Stromal cell of bone marrow (primary cell): ENCODE measurements around the gene PARD3.

Experiments used
- DNase-seq: peaks from one replicate; pipeline ENCODE4 v3.0.0-alpha.2; 2012; ENCODE audit warnings: low read depth

The PARD3 gene

GRCh38 chr10:34580214-34580613 lies 234.9 kb downstream of the PARD3 start:
- DNase-seq = no peak

GRCh38 chr10:34578468-34578867 lies 236.6 kb downstream of the PARD3 start:
- DNase-seq = no peak

DNA sequence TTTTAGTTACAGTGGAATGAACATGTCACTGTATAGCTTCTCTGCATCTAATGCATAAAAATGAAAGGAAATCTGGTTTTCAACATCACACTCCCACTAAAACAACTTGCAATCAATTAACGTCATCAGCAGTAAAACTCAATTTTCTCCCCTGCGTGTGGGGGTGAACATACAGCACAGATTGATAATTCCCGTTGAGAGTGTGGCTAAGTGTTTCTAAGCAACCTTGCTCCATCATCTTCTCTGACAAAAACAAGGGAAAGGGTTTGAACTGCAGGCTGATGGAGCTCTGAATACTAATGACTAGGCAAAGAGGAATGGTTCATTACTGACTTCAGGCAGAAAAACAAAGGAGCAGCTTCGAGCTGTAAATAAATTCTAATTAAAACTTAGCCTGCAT lies 238.3 kb downstream of the PARD3 start:
- no peak for DNase-seq

DNA sequence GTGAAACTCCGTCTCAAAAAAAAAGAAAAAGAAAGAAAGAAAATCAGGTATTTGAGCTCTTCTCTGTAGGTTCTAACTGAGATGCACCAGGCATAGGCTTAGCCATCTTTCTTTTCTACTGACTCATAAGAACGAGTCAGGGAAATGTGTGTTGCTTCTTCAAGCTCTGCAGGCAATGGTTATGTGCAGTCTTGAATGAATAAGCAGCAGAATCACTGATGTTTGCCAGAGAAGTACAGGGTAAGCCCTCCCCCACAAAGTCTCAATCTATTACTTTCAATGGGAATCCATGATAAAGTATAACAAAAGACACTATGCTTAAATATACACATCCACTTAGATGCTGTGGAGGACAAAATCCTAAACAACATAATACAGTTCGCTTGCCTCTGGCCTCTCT lies 239.2 kb downstream of the PARD3 start:
- no peak for DNase-seq

GRCh38 chr10:34574353-34574934 lies 240.7 kb downstream of the PARD3 start:
- DNase-seq = no peak

GRCh38 chr10:34570887-34571286 lies 244.2 kb downstream of the PARD3 start:
- DNase-seq = no peak

- no peak for DNase-seq
These were observed 247.3 kb downstream of the PARD3 start for GRCh38 chr10:34567659-34568253.

- peak; percentile 50 for DNase-seq
These were observed 249.2 kb downstream of the PARD3 start for GRCh38 chr10:34565934-34566333.

- DNase-seq = no peak
These were observed 257.0 kb downstream of the PARD3 start for GRCh38 chr10:34558093-34558583.

GRCh38 chr10:34557173-34557572 lies 257.9 kb downstream of the PARD3 start:
- DNase-seq = no peak

GRCh38 chr10:34555653-34556052 lies 259.4 kb downstream of the PARD3 start:
- DNase-seq = no peak

GRCh38 chr10:34553747-34554146 lies 261.3 kb downstream of the PARD3 start:
- no peak for DNase-seq

- DNase-seq = no peak
These were observed 263.8 kb downstream of the PARD3 start for GRCh38 chr10:34551295-34551694.

GRCh38 chr10:34549953-34550352 lies 265.1 kb downstream of the PARD3 start:
- no peak for DNase-seq

DNA sequence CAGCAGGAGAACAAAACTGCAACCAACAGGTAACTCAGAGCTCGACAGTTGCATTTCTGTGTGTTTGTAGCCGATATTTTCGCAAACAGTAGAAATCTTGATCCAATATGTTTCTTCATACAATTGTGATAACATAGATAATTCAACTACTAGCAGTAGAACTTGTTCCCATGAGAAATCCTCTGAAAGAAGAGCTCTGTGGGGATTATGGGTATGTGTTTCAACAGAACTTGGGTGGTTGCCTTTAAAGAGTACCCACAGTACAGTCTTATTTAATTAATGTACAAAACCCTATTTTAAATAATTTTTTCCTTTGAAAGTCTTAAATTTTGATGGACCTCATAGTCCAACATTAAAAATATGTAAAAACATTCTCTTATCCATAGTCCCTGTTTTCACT lies 266.1 kb downstream of the PARD3 start:
- DNase-seq = no peak

- no peak for DNase-seq
These were observed 266.6 kb downstream of the PARD3 start for GRCh38 chr10:34548466-34548865.

GRCh38 chr10:34547695-34548094 lies 267.4 kb downstream of the PARD3 start:
- DNase-seq = no peak

- no peak for DNase-seq
These were observed 267.8 kb downstream of the PARD3 start for GRCh38 chr10:34547291-34547690.

- DNase-seq = no peak
These were observed 270.7 kb downstream of the PARD3 start for GRCh38 chr10:34544400-34544799.

- DNase-seq = no peak
These were observed 271.4 kb downstream of the PARD3 start for GRCh38 chr10:34543716-34544115.

GRCh38 chr10:34540492-34540891 lies 274.6 kb downstream of the PARD3 start:
- no peak for DNase-seq

GRCh38 chr10:34539533-34540315 lies 275.4 kb downstream of the PARD3 start:
- DNase-seq = peak; percentile 35

DNA sequence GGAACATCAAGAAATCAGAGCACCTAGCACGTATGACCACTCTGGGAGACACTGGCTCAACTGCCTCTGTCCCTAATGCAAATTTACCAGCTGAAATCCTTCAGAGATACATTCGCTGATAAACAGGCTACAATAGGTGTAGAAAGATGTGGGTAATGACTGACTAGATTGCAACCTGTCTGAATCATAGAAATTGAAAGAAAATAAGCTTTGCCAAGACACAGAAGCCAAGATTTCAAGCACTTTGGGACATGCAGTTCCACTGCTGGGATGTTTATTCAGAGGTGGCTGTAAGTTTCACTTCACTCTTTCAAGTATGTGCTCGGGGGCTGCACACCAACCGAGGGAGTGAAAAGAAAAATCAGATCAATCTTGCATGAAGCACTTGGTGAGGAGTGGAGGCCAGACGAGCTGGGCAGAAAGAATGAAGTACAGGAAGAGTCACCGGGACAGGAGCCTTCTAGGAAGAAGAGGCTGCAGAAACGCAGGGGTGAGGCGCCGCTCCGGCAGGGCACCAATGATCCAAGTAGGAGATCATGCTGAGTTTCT lies 276.7 kb downstream of the PARD3 start:
- no peak for DNase-seq
